Sigmoid colon (tissue), 4 donors: ENCODE data around the gene UCN.

Source experiments
- EP300 ChIP-seq, 4 donors: sonication (generic); formaldehyde crosslinking; IDR thresholded peaks; one replicate each; pipeline ENCODE4 v1.6.1; 2017; ENCODE audit warnings: antibody characterized with exemption in 4 of 4
- TF ChIP-seq, protein P1 (sequence below), 4 experiments: fragments of 450-650 bp in 3 of 4; fragments of 200-600 bp in 1 of 4; IDR thresholded peaks; one replicate each; pipeline ENCODE4 v1.5.1; 2016 to 2019; ENCODE audit warnings: antibody characterized with exemption in 4 of 4, mild to moderate bottlenecking in 3 of 4, moderate library complexity in 2 of 4

DNA sequence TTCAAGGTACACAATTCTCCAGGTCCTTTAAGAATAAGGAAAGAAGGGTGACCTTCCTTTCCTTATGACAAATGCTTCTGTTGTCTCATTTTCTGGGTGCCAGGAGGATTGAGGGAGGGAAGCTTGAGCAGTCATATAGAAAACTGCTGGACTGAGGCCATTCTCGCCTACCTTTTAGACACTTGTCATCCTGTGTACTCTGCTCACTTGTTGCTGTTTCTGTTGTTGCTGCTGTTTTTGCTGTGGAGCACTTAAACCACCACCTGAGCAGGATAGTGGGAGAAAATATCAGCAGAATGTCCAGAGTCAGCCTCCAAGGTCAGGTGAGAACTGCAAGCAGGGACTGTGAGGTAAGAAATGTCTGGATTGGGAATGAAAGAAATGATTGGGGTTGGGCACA, 30.2 kb downstream of the UCN start:
- no peak for TF ChIP-seq EP300 (IDR thresholded peaks at IDR 0.05)
- TF ChIP-seq, protein P1, sequence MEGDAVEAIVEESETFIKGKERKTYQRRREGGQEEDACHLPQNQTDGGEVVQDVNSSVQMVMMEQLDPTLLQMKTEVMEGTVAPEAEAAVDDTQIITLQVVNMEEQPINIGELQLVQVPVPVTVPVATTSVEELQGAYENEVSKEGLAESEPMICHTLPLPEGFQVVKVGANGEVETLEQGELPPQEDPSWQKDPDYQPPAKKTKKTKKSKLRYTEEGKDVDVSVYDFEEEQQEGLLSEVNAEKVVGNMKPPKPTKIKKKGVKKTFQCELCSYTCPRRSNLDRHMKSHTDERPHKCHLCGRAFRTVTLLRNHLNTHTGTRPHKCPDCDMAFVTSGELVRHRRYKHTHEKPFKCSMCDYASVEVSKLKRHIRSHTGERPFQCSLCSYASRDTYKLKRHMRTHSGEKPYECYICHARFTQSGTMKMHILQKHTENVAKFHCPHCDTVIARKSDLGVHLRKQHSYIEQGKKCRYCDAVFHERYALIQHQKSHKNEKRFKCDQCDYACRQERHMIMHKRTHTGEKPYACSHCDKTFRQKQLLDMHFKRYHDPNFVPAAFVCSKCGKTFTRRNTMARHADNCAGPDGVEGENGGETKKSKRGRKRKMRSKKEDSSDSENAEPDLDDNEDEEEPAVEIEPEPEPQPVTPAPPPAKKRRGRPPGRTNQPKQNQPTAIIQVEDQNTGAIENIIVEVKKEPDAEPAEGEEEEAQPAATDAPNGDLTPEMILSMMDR (IDR thresholded peaks at IDR 0.05): no peak
